ENCODE measurements around the gene LDAH.
"Not testable (repeated sequence)": the region's sequence is repeated elsewhere in the genome, so short reads cannot be mapped to it uniquely, and the experiment has no call there.

The LDAH gene

DNA sequence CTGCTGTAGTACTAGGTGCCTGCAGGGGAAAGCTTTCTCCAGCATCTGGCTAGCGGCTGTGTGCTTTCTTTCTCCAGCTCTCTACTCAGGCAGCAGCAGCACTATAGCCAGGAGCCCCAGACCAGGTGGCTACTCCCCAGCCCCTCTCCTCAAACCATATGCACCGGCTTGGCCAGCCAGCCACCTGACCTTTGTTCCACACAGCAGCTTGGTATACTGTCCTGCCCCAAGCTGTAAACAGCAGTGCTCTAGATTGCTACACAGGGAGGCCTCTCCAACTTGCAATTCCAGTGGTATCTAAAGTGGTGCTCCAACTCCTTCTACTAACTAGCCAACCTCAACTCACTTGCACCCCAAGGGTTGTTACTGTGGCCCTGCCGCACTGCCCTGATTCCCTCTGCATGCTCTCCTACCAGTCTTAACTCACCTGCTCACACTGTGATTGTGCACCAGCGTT lies 19.6 kb downstream of the LDAH start:
- H4K20me1 ChIP-seq: peaks cover 0 to 35% (median 15%) of the 10 kb centered on the region in 11 experiments; a peak in 16 of 22 replicates
- H3K9me3 ChIP-seq (replicated peaks in 1 of 11): no peaks in the 10 kb centered on the region
- H3K27ac ChIP-seq: no peak overlapping the region
- no peak for TF ChIP-seq Cebpa-rat (IDR thresholded peaks at IDR 0.05)
- no peak overlapping the region for H3K9ac ChIP-seq
- H3K36me3 ChIP-seq: peaks cover 7 to 36% (median 21%) of the 10 kb centered on the region in 11 experiments; a peak in 20 of 22 replicates
- no peak overlapping the region for H3K4me2 ChIP-seq
- H3K4me1 ChIP-seq: no peaks in the 10 kb centered on the region
- H3K4me3 ChIP-seq: no peak overlapping the region
- no peaks in the 10 kb centered on the region for H3K27me3 ChIP-seq

GRCh38 chr2:20797096-20797495 lies 25.8 kb downstream of the LDAH start:
- Histone ChIP-seq H4K20me1 (peaks cover 0 to 9% (median 0%) of the 10 kb centered on the region in 11 experiments; a peak in 4 of 22 replicates), H3K4me2 (no peak overlapping the region), H3K36me3 (peaks cover 59 to 94% (median 75%) of the 10 kb centered on the region in 11 experiments), H3K4me3 (no peak overlapping the region), H3K27me3 (no peaks in the 10 kb centered on the region), H3K9me3 (replicated peaks in 1 of 11) (peaks cover 22 to 35% (median 30%) of the 10 kb centered on the region in 11 experiments), H3K4me1 (no peaks in the 10 kb centered on the region), H3K9ac (no peak overlapping the region), H3K27ac (no peak overlapping the region)
- no peak for TF ChIP-seq Cebpa-rat (IDR thresholded peaks at IDR 0.05)

GRCh38 chr2:20796374-20796791 lies 26.5 kb downstream of the LDAH start:
- H3K4me1 ChIP-seq: no peaks in the 10 kb centered on the region
- TF ChIP-seq Cebpa-rat (IDR thresholded peaks at IDR 0.05): no peak
- H3K36me3 ChIP-seq: peaks cover 64 to 96% (median 80%) of the 10 kb centered on the region in 11 experiments
- no peak overlapping the region for H3K4me2 ChIP-seq
- peaks cover 0 to 5% (median 0%) of the 10 kb centered on the region in 11 experiments; a peak in 3 of 22 replicates for H4K20me1 ChIP-seq
- no peak overlapping the region for H3K4me3 ChIP-seq
- no peak overlapping the region for H3K9ac ChIP-seq
- no peaks in the 10 kb centered on the region for H3K27me3 ChIP-seq
- no peak overlapping the region for H3K27ac ChIP-seq
- H3K9me3 ChIP-seq (replicated peaks in 1 of 11): peaks cover 22 to 35% (median 30%) of the 10 kb centered on the region in 11 experiments

DNA sequence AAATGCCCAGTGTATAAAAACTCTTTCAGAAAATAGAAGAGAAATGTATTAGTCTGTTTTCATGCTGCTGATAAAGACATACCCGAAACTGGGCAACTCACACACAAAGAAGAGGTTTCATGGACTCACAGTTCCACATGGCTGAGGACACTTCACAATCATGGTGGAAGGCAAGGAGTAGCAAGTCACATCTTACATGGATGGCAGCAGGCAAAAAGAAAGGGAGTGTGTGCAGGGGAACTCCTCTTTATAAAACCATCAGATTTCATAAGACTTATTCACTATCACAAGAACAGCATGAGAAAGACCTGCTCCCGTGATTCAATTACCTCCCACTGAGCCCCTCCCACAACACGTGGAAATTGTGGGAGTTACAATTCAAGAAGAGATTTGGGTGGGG lies 29.0 kb downstream of the LDAH start:
- Histone ChIP-seq H3K36me3 (peaks cover 76 to 96% (median 91%) of the 10 kb centered on the region in 11 experiments), H3K9me3 (replicated peaks in 1 of 11) (peaks cover 22 to 35% (median 30%) of the 10 kb centered on the region in 11 experiments)
- not testable (repeated sequence) for H3K27ac ChIP-seq, H3K9ac ChIP-seq, H4K20me1 ChIP-seq, H3K4me1 ChIP-seq, H3K4me3 ChIP-seq, H3K27me3 ChIP-seq, H3K4me2 ChIP-seq

GRCh38 chr2:20781656-20782265 lies 41.1 kb downstream of the LDAH start:
- peaks cover 0 to 9% (median 4%) of the 10 kb centered on the region in 11 experiments; a peak in 7 of 22 replicates for H4K20me1 ChIP-seq
- H3K9me3 ChIP-seq (replicated peaks in 1 of 11): peaks cover 0 to 16% (median 8%) of the 10 kb centered on the region in 11 experiments; a peak in 18 of 22 replicates
- peaks cover 42 to 56% (median 49%) of the 10 kb centered on the region in 11 experiments for H3K36me3 ChIP-seq
- no peak overlapping the region for H3K9ac ChIP-seq
- H3K27ac ChIP-seq: no peak overlapping the region
- no peak overlapping the region for H3K4me2 ChIP-seq
- H3K27me3 ChIP-seq: no peaks in the 10 kb centered on the region
- no peaks in the 10 kb centered on the region for H3K4me1 ChIP-seq
- H3K4me3 ChIP-seq: no peak overlapping the region
- no peak for TF ChIP-seq Cebpa-rat (IDR thresholded peaks at IDR 0.05)

GRCh38 chr2:20771299-20771698 lies 51.6 kb downstream of the LDAH start:
- no peak for TF ChIP-seq Cebpa-rat (IDR thresholded peaks at IDR 0.05)
- H3K9ac ChIP-seq: no peak overlapping the region
- no peaks in the 10 kb centered on the region for H3K4me1 ChIP-seq
- no peak overlapping the region for H3K4me2 ChIP-seq
- no peak overlapping the region for H3K27ac ChIP-seq
- peaks cover 25 to 31% (median 29%) of the 10 kb centered on the region in 11 experiments for H3K9me3 ChIP-seq (replicated peaks in 1 of 11)
- no peaks in the 10 kb centered on the region; a peak in 1 of 22 replicates for H4K20me1 ChIP-seq
- H3K4me3 ChIP-seq: no peak overlapping the region
- H3K36me3 ChIP-seq: peaks cover 69 to 95% (median 83%) of the 10 kb centered on the region in 11 experiments
- H3K27me3 ChIP-seq: no peaks in the 10 kb centered on the region

GRCh38 chr2:20766798-20767644 lies 55.9 kb downstream of the LDAH start:
- H4K20me1 ChIP-seq: no peaks in the 10 kb centered on the region; a peak in 1 of 22 replicates
- peaks cover 49 to 89% (median 69%) of the 10 kb centered on the region in 11 experiments for H3K36me3 ChIP-seq
- no peak overlapping the region for H3K27ac ChIP-seq
- TF ChIP-seq Cebpa-rat (IDR thresholded peaks at IDR 0.05): no peak
- H3K4me2 ChIP-seq: no peak overlapping the region
- H3K4me1 ChIP-seq: no peaks in the 10 kb centered on the region
- no peak overlapping the region for H3K4me3 ChIP-seq
- no peaks in the 10 kb centered on the region for H3K27me3 ChIP-seq
- H3K9ac ChIP-seq: no peak overlapping the region
- H3K9me3 ChIP-seq (replicated peaks in 1 of 11): peaks cover 25 to 33% (median 29%) of the 10 kb centered on the region in 11 experiments

- Histone ChIP-seq H3K4me3 (no peak overlapping the region), H3K4me1 (no peaks in the 10 kb centered on the region), H3K36me3 (peaks cover 50 to 85% (median 63%) of the 10 kb centered on the region in 11 experiments), H3K9ac (no peak overlapping the region), H3K4me2 (no peak overlapping the region), H3K27me3 (no peaks in the 10 kb centered on the region), H3K9me3 (replicated peaks in 1 of 11) (peaks cover 25 to 33% (median 30%) of the 10 kb centered on the region in 11 experiments), H3K27ac (no peak overlapping the region), H4K20me1 (no peaks in the 10 kb centered on the region; a peak in 1 of 22 replicates)
- no peak for TF ChIP-seq Cebpa-rat (IDR thresholded peaks at IDR 0.05)
These were observed 56.7 kb downstream of the LDAH start for GRCh38 chr2:20766213-20766612.

DNA sequence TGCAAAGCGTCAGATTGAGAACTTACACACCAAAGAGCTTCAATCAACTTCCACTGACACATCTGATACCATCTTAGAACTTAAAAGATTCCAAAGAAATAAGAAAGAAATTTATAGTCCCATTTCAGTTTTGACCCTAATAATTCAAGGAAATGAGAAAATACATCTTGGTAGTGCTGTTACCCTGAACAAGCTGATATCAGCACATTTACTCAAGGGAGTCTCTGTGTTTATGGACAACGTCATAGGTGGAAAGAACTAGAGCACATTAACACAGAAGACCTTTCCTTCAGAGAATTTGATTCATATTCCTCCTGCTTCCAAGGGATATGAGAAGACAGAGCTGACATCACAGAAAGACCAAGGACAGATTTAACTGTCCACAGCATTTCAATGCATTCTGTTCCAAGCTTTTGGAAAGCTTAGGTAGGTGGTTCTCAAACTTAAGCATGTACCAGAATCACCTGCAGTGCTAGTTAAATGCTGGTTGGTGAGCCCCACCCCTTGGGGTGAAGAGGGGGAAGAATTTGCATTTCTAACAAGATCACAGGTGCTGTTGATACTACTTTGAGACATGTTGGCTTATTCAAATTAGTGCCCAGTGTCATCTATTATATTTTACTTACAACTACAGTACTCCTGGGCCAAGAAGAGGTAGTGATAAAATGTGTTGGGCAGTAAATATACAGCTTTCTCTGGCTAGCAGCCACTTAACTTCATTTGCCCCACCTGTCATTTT lies 59.8 kb downstream of the LDAH start:
- Histone ChIP-seq H3K4me1 (no peaks in the 10 kb centered on the region), H3K27me3 (no peaks in the 10 kb centered on the region), H3K4me3 (no peak overlapping the region), H3K9ac (no peak overlapping the region), H4K20me1 (peaks cover 0 to 3% (median 0%) of the 10 kb centered on the region in 11 experiments; a peak in 2 of 22 replicates), H3K4me2 (no peak overlapping the region), H3K9me3 (replicated peaks in 1 of 11) (peaks cover 16 to 31% (median 25%) of the 10 kb centered on the region in 11 experiments), H3K36me3 (peaks cover 45 to 86% (median 56%) of the 10 kb centered on the region in 11 experiments), H3K27ac (no peak overlapping the region)
- TF ChIP-seq Cebpa-rat (IDR thresholded peaks at IDR 0.05): no peak
